ENCODE measurements around the gene PPP1R13B. TPM values are rescaled to one million over a fixed set of nuclear protein-coding genes. Genes with fewer than 3 reads are reported as not detected.

The PPP1R13B gene
- total RNA-seq, 1 experiment from 2014 or later, result 16.2 TPM

DNA sequence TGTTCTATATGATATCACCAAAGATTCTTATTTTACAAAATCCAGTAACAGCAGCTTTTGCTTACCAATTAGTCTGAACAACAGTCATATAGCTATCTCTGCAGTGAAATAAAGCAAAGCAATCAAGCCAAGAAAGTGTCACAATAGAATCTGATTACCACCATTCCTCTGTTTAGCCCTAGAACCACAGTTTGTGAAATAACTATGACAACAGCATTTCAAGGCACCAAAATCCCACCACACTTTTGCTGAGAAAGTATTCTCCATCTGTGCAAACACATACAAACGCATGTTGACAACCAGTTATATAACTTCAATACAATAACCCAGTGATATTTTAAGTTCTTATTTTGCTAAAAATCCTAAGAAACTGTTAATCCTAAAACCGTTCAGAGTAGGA is 7.4 kb downstream of the PPP1R13B start:
- TF ChIP-seq, protein P1, sequence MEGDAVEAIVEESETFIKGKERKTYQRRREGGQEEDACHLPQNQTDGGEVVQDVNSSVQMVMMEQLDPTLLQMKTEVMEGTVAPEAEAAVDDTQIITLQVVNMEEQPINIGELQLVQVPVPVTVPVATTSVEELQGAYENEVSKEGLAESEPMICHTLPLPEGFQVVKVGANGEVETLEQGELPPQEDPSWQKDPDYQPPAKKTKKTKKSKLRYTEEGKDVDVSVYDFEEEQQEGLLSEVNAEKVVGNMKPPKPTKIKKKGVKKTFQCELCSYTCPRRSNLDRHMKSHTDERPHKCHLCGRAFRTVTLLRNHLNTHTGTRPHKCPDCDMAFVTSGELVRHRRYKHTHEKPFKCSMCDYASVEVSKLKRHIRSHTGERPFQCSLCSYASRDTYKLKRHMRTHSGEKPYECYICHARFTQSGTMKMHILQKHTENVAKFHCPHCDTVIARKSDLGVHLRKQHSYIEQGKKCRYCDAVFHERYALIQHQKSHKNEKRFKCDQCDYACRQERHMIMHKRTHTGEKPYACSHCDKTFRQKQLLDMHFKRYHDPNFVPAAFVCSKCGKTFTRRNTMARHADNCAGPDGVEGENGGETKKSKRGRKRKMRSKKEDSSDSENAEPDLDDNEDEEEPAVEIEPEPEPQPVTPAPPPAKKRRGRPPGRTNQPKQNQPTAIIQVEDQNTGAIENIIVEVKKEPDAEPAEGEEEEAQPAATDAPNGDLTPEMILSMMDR (IDR thresholded peaks at IDR 0.05; ENCODE audit: unreplicated experiment), result no peak
- no TSS peak for BruUV-seq (replicated peaks)
- ChIA-PET POLR2A (interaction anchor here (0.6 kb wide), 4 partner anchors 20 to 175 kb away, joined by 3 read pairs; no protein-coding TSS in a partner anchor), CTCF (interaction anchor here (0.6 to 2.2 kb wide), 3 partner anchors 9 to 62 kb away, joined by 3 to 7 read pairs (median 4); no protein-coding TSS in a partner anchor)
- H3K9me3 Mint-ChIP-seq (ENCODE audit: unreplicated experiment), result no peaks in the 10 kb centered on the region
- H3K27ac Mint-ChIP-seq (ENCODE audit: low read depth, unreplicated experiment), result no peak overlapping the region
- no peak for DNase-seq (ENCODE audit: unreplicated experiment)
- intact Hi-C loops (cut with micrococcal nuclease), result no loop called here
- peaks cover 11% of the 10 kb centered on the region for H3K4me1 Mint-ChIP-seq (ENCODE audit: insufficient read depth, unreplicated experiment)
- no peak overlapping the region for H3K4me3 Mint-ChIP-seq (ENCODE audit: unreplicated experiment)
- no peaks in the 10 kb centered on the region for H3K27me3 Mint-ChIP-seq (ENCODE audit: insufficient read depth, unreplicated experiment)
- no peaks in the 10 kb centered on the region for H3K36me3 Mint-ChIP-seq (ENCODE audit: insufficient read depth, unreplicated experiment)

DNA sequence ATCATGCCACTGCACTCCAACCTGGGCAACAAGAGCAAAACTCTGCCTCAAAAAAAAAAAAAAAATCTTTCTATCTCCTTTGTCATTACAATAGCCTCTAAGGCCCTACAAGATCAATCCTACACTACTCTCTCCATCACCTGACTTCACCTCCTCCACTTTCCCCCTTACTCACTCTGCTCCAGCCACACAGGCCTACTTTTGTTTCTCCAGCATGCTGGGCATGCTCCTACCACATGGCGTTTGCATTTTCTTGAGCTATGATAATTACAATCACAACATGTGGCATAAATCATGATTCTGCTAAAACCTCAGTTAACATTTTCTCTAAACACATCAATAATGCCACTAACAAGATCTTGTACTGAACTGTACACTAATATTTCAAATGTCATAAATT is 7.8 kb downstream of the PPP1R13B start:
- DNase-seq (ENCODE audit: unreplicated experiment), result no peak
- H3K4me3 Mint-ChIP-seq (ENCODE audit: unreplicated experiment), result no peak overlapping the region
- intact Hi-C loops (cut with micrococcal nuclease), result no loop called here
- TF ChIP-seq, protein P1 (IDR thresholded peaks at IDR 0.05; ENCODE audit: unreplicated experiment), result no peak
- CTCF ChIA-PET, result interaction anchor here (0.6 to 0.8 kb wide), 3 partner anchors 10 to 62 kb away, joined by 3 to 4 read pairs (median 3); no protein-coding TSS in a partner anchor
- peaks cover 11% of the 10 kb centered on the region for H3K4me1 Mint-ChIP-seq (ENCODE audit: insufficient read depth, unreplicated experiment)
- BruUV-seq (replicated peaks), result no TSS peak
- H3K36me3 Mint-ChIP-seq (ENCODE audit: insufficient read depth, unreplicated experiment), result no peaks in the 10 kb centered on the region
- POLR2A ChIA-PET, result interaction anchor here (0.6 to 1.1 kb wide), 4 partner anchors 23 to 175 kb away, joined by 3 read pairs; no protein-coding TSS in a partner anchor
- H3K27me3 Mint-ChIP-seq (ENCODE audit: insufficient read depth, unreplicated experiment), result no peaks in the 10 kb centered on the region
- no peaks in the 10 kb centered on the region for H3K9me3 Mint-ChIP-seq (ENCODE audit: unreplicated experiment)
- no peak overlapping the region for H3K27ac Mint-ChIP-seq (ENCODE audit: low read depth, unreplicated experiment)

DNA sequence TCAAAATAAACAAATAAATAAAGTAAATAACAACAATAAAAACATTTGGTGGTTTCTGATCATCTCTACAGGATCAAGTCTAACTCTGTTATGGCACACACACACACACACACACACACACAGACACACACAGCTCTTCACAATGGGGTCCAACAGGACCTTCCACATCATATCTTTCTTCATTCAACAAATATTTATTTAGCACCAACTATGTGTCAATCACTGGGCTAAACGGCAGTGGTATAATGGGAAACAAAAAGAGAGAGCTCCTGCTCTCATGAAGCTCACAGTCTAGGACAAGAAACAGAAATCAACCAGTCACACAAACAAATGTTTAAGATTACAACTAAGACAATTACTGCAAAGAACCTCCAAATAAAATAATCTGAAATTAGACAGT is 9.3 kb downstream of the PPP1R13B start:
- Mint-ChIP-seq H3K27ac (ENCODE audit: low read depth, unreplicated experiment) (no peak overlapping the region), H3K27me3 (ENCODE audit: insufficient read depth, unreplicated experiment) (no peaks in the 10 kb centered on the region), H3K4me1 (ENCODE audit: insufficient read depth, unreplicated experiment) (peaks cover 11% of the 10 kb centered on the region), H3K9me3 (ENCODE audit: unreplicated experiment) (no peaks in the 10 kb centered on the region), H3K4me3 (ENCODE audit: unreplicated experiment) (no peak overlapping the region), H3K36me3 (ENCODE audit: insufficient read depth, unreplicated experiment) (no peaks in the 10 kb centered on the region)
- ChIA-PET POLR2A (no interaction called here), CTCF (interaction anchor here (0.8 kb wide), 1 partner anchor 13 kb away, joined by 3 read pairs; no protein-coding TSS in a partner anchor)
- TF ChIP-seq, protein P1 (IDR thresholded peaks at IDR 0.05; ENCODE audit: unreplicated experiment), result no peak
- intact Hi-C loops (cut with micrococcal nuclease), result no loop called here
- no TSS peak for BruUV-seq (replicated peaks)
- no peak for DNase-seq (ENCODE audit: unreplicated experiment)

DNA sequence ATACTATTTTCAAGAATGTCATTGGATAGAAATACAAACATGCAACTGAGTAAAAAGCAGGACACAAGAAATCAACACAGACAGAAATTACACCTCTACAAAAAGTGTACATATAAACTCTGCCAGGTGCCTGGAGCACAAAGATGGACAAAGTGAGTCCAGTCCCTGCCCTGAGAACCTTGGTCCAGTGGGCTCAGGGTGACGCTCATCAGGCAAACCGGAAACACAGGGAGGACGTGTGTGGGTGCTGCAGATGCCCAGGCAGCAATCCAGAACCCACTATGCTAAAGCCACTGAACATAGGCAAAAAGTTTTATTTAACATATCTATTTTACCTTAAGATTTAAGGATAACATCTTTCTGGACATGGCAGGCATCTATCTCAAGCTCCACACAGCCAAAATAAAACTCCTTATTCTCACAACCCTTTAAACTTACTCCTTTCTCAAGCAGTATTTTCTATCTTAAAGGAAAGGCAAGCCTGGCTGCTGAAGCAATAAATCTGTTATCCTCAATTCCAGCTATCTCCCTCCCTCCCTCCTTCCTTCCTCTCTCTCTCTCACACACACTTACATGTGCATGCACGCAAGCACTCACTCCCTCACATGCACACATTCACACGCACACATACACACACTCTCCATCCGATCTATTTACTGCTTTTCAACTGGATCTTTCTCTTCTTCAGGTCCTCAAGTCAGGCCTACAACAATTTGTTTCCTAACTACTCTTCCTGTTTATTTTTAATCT is 10.2 kb downstream of the PPP1R13B start:
- H3K27me3 Mint-ChIP-seq (ENCODE audit: insufficient read depth, unreplicated experiment), result no peaks in the 10 kb centered on the region
- CTCF ChIA-PET, result interaction anchor here (1.1 kb wide), 1 partner anchor 28 kb away, joined by 6 read pairs; no protein-coding TSS in a partner anchor
- H3K4me3 Mint-ChIP-seq (ENCODE audit: unreplicated experiment), result no peak overlapping the region
- H3K36me3 Mint-ChIP-seq (ENCODE audit: insufficient read depth, unreplicated experiment), result no peaks in the 10 kb centered on the region
- POLR2A ChIA-PET, result interaction anchor here (0.7 kb wide), 1 partner anchor 12 kb away, joined by 3 read pairs; no protein-coding TSS in a partner anchor
- no peak overlapping the region for H3K27ac Mint-ChIP-seq (ENCODE audit: low read depth, unreplicated experiment)
- H3K4me1 Mint-ChIP-seq (ENCODE audit: insufficient read depth, unreplicated experiment), result peaks cover 11% of the 10 kb centered on the region
- TF ChIP-seq, protein P1 (IDR thresholded peaks at IDR 0.05; ENCODE audit: unreplicated experiment), result no peak
- H3K9me3 Mint-ChIP-seq (ENCODE audit: unreplicated experiment), result no peaks in the 10 kb centered on the region
- no peak for DNase-seq (ENCODE audit: unreplicated experiment)
- intact Hi-C loops (cut with micrococcal nuclease), result no loop called here
- BruUV-seq (replicated peaks), result no TSS peak

Measured in MCF 10A (cell line).